Fibroblast of skin of left quadriceps (primary cell): ENCODE measurements around the gene KAT14.
A peak's percentile ranks its signal among the peaks of the same experiment; 100 is the strongest.
"Not testable (repeated sequence)": the region's sequence is repeated elsewhere in the genome, so short reads cannot be mapped to it uniquely, and the experiment has no call there.

Experiments used
- DNase-seq, 2 experiments: peaks; one replicate each; pipeline ENCODE4 v3.0.0-alpha.2; 2013; ENCODE audit warnings: low read depth in 2 of 2

Gene KAT14

GRCh38 chr20:18137412-18138265 lies at the start of gene KAT14, which contains the start of gene PET117:
Gene KAT14 (plus strand): TSS chr20:18137863. CDS start chr20:18142661, 4,798 bp downstream.
Gene PET117 (plus strand): TSS chr20:18137863. CDS start chr20:18137956, 93 bp downstream.
- DNase-seq: peak; percentile 89 to 90

DNA sequence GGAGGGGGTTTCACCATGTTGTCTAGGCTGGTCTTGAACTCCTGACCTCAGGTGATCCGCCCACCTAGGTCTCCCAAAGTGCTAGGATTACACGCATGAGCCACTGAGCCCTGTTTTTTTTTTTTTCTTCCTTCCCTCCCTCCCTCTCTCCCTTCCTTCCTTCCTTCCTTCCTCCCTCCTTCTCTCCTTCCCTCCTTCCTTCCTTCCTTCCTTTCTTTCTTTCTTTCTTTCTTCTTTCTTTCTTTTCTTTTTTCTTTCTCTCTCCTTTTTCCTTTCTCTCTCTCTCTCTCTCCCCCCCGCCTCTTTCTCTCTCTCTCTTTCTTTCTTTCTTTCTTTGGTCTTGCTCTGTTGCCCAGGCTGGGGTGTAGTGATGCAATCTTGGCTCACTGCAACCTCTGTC lies 49.4 kb upstream of the KAT14 start:
- DNase-seq: not testable (repeated sequence)

DNA sequence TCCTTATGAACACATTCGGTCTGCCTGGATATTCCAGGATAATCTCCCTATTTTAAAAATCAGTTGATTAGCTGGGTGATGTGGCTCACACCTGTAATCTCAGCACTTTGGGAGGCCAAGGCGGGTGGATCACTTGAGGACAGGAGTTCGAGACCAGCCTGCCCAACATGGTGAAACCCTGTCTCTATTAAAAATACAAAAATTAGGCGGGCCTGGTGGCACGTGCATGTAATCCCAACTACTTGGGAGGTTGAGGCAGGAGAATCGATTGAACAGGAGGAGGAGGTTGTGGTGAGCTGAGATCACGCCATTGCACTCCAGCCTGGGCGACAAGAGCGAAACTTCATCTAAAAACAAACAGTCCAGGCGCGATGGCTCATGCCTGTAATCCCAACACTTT lies 48.8 kb upstream of the KAT14 start:
- DNase-seq: not testable (repeated sequence)

DNA sequence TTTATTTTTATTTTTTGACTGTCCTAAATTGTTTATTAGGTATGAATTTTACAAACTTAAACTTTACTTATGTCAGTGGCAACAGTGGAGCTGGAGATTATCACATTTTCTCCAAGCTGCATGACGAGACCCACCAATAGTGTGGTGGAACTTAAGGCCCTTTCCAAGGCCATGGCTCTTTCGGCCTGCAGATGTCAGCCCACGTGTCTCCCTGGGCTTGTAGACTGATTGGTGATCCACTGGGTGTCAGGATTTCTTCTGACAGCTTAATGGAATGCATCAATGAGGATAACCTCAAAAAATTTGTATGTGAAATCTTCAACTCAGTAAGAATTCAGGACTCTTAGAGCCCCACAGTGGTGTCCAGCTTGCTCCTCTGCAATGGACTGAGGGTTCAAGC lies 47.6 kb upstream of the KAT14 start:
- DNase-seq: no peak

- DNase-seq: no peak
Observed at GRCh38 chr20:18090477-18090876, 47.2 kb upstream of the KAT14 start.

DNA sequence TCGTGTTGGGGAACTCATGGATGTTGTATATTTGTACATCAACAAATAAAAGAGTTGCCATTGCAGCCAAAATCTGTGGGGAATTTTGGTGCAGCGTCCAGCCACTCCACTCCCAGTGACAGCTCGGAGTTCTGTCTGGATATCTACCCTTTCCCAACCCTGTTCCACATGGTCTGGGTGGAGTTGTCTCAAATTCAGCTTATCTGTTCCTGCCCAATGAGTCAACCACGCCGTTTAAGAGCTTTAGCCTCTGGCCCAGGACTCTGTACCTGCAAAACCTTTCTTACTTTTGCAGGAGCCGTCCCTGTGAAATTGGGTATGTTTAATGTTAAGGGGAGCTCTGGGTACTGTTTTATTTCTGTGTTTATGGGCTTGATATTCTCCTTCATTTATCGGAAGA lies 46.0 kb upstream of the KAT14 start:
- DNase-seq: no peak

DNA sequence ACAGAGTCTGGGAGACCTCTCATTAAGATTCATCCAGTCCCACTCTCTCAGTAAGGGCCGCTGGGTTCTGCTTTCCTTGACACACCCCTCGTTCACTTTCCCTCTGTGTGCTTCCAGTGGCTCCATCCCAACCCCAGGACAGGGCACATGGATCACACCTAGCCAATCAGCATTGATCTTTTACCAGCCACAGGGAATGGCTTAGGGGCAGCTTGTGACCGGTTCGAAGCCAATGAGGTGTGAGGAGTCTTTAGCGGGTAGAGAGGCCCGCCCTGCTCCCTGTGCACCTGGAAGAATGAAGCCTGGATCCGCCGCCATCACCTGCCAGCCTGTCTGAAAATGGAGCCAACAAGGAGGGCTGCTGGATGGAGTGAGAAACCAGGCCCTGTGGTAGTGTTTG lies 44.8 kb upstream of the KAT14 start:
- DNase-seq: no peak

DNA sequence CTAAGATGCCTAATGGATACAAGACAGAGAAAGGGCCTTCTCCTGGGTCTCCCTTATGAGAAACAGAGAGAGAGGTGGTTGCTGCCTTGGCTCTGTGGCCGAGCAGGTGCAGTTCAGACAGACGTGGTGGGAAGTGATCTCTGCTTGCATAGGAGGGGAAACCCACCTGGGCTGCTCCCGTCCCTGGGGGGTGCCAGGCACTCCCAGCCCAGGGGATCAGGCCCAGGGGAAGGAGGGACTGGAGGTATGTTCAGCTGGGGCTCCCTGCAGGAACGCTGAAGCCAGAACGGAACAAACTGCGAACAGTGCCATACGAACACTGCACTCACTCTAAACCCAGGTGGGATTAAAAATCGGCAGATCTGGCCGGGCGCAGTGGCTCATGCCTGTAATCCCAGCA lies 44.3 kb upstream of the KAT14 start:
- DNase-seq: no peak

DNA sequence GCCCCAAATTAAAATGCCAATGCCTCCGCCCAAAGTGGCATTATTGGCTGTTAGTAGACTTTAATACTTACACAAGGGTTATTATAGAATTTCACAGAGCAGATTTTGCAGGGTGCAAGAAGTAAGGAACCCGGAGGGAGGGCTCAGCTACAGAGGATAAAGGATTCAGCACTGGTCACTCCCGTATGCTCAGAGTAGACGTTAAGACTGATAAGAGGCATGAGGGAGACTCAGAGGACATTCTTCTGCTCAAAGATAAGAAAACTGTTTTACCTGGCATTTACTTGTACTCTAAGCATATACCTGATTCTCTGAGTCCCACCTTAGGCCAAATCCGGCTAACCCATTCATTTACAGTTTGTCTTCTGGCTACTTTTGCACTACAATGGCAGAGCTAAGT lies 43.5 kb upstream of the KAT14 start:
- no peak for DNase-seq

GRCh38 chr20:18100569-18100968 lies 37.1 kb upstream of the KAT14 start:
- not testable (repeated sequence) for DNase-seq

GRCh38 chr20:18101125-18101810 lies 36.4 kb upstream of the KAT14 start:
- DNase-seq: no peak

- DNase-seq: no peak
Observed at GRCh38 chr20:18103497-18103896, 34.2 kb upstream of the KAT14 start.

DNA sequence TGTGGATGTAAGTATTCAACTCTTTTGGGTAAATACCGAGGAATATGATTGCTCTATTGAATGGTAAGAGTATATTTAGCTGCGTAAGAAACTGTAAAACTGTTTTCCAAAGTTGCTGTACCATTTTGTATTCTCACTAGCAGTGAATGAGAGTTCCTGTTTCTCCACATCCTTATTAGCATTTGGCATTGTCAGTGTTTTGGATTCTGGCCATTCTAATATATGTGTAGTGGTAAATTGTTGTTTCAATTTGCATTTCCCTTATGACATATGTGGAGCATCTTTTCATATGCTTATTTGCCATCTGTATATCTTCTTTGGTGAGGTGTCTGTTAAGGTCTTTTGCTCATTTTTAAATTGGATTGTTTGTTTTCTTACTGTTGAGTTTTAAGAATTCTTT lies 29.3 kb upstream of the KAT14 start:
- no peak for DNase-seq

- not testable (repeated sequence) for DNase-seq
Observed at GRCh38 chr20:18128574-18128973, 9.1 kb upstream of the KAT14 start.

- DNase-seq: no peak
Observed at GRCh38 chr20:18132663-18133062, 5.0 kb upstream of the KAT14 start.

DNA sequence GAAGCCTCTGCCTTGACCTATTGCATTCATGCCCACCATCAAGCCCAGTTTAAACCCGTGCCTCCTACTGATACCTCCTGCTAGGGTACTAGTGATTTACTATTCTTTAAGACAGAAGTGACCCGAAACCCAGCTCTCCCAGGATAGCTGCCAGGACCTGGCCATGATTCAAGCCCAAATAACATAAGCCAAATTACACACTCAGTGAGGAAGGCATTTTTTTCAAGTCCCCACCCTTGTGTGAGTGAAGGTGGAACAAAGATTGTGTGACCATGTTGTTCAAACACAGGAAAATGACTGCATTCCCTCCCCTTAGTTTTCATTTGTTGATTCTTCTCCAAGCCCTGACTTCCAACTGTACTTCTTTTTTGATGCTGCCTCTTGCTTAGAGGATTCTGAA lies 3.7 kb upstream of the KAT14 start:
- no peak for DNase-seq

DNA sequence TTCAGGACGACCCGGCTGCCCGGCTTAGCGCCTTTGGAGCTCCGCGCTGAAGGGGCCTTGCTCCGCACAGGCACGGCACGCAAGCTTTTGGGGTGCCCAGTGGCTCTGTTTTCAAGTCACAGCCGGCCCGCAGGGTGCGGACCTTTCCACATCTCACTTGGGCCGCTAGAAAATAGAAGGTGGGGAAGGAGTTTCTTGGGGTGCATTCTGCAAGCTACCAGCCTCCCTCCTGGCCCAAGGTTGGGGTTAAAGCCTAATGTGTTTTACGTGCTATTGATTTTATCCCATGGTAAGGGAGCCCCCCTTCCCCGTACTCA lies 561 bp downstream of the KAT14 start:
- no peak for DNase-seq

- no peak for DNase-seq
Observed at GRCh38 chr20:18138639-18139583, 1.2 kb downstream of the KAT14 start.

GRCh38 chr20:18139832-18140231 lies 2.2 kb downstream of the KAT14 start:
- no peak for DNase-seq

DNA sequence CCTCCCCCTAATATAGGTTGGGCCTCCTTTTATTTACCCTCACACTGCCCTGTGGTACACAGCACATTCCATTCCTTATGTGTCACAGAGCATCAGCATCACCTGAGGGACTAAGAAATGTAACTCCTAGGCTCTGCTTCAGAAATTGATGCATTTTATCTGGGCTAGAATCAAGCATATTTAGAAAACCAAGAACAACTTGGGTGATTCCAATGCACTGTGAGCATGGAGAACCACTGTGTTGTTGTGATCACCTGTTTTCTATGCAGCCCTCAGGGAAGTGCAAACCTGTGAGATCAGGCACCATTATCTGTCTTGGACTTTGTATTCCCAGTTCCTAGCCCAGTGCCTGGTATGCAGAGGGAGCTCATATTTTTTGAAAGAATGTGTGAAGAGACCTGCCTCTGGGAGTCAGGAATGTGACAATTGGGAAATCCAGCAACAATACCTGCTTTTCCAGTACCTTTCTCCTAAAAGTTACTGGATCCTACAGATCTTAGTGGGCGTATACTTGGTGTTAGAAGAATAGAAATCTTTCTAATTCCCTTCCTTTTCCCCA lies 7.0 kb downstream of the KAT14 start:
- no peak for DNase-seq

DNA sequence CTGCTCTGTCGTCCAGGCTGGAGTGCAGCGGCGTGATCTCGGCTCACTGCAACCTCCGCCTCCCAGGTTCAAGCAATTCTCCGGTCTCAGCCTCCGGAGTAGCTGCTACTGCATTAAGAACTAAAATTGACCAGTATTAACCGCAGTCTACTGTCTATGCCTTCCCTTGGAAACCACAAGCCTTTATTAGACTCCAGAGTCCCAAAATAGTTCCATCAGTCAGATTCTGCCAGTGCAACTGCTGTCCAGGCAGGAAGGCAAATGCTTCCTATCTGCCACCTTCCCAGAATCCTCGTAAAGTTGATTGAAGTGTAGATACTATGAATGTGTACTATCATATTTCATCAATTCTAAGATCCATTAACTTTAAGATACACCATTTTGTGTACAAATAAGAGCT lies 16.7 kb downstream of the KAT14 start:
- DNase-seq: no peak

DNA sequence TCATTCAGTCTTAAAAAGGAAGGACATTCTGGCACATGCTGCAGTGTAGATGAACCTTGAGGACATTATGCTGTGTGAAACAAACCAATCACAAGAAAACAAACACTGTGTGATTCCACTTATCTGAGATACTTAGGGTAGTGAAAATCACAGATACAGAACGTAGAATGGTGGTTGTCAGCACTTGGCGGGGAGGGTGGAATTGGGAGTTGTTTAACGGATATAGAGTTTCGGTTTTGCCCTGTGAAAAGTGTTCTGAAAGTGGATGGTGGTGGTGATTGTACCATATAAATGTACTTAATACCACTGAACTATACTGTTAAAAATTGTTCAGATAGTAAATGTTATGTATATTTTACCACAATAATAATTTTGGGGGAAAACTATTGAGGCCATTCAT lies 18.4 kb downstream of the KAT14 start:
- no peak for DNase-seq
